BE2C (cell line): ENCODE results near the gene CAMTA1.

Experiments
- DNase-seq: peaks from one replicate; pipeline ENCODE4 v3.0.0-alpha.2; 2020
- H3K27me3 ChIP-seq: fragments of 250-450 bp; sonication (Bioruptor Pico); 2 replicates; pipeline ENCODE4 v1.5.1; 2020; ENCODE audit warnings: mild to moderate bottlenecking
- H3K36me3 ChIP-seq: fragments of 250-450 bp; sonication (Bioruptor Pico); 2 replicates; pipeline ENCODE4 v1.5.1; 2020; ENCODE audit warnings: mild to moderate bottlenecking
- H3K4me1 ChIP-seq: fragments of 250-450 bp; sonication (Bioruptor Pico); 2 replicates; pipeline ENCODE4 v1.5.1; 2020
- H3K4me3 ChIP-seq: 2 replicates; pipeline ENCODE4 v1.5.1; 2011; ENCODE audit warnings: low read depth, low read length
- H3K9me3 ChIP-seq: fragments of 250-450 bp; sonication (Bioruptor Pico); 2 replicates; pipeline ENCODE4 v1.5.1; 2020
- TF ChIP-seq, protein P1 (sequence below): IDR thresholded peaks from 2 replicates; pipeline ENCODE4 v1.5.1; 2012; ENCODE audit warnings: mild to moderate bottlenecking, low read depth, low read length

CAMTA1 gene

DNA sequence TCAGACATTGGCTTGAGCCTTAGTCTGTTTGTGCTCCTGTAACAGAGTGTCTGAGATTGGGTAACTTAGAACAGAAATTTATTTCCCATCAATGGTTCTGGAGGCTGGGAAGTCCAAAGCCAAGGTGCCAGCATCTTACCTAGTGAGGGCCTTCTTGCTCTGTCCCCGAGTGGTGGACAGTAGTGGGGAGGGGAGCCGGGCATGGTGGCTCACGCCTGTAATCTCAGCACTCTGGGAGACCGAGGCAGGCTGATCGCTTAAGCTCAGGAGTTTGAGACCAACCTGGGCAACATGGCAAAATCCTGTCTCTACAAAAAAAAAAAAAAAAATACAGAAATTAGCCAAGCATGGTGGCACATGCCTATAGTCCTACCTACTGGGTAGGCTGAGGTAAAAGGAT lies 649.3 kb downstream of the CAMTA1 start:
- peaks cover 9% of the 10 kb centered on the region for H3K4me1 ChIP-seq
- no peaks in the 10 kb centered on the region for H3K9me3 ChIP-seq
- no peak for DNase-seq
- no peak overlapping the region for H3K4me3 ChIP-seq
- H3K27me3 ChIP-seq = no peaks in the 10 kb centered on the region
- H3K36me3 ChIP-seq = no peaks in the 10 kb centered on the region
- TF ChIP-seq, protein P1, sequence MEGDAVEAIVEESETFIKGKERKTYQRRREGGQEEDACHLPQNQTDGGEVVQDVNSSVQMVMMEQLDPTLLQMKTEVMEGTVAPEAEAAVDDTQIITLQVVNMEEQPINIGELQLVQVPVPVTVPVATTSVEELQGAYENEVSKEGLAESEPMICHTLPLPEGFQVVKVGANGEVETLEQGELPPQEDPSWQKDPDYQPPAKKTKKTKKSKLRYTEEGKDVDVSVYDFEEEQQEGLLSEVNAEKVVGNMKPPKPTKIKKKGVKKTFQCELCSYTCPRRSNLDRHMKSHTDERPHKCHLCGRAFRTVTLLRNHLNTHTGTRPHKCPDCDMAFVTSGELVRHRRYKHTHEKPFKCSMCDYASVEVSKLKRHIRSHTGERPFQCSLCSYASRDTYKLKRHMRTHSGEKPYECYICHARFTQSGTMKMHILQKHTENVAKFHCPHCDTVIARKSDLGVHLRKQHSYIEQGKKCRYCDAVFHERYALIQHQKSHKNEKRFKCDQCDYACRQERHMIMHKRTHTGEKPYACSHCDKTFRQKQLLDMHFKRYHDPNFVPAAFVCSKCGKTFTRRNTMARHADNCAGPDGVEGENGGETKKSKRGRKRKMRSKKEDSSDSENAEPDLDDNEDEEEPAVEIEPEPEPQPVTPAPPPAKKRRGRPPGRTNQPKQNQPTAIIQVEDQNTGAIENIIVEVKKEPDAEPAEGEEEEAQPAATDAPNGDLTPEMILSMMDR = no peak

DNA sequence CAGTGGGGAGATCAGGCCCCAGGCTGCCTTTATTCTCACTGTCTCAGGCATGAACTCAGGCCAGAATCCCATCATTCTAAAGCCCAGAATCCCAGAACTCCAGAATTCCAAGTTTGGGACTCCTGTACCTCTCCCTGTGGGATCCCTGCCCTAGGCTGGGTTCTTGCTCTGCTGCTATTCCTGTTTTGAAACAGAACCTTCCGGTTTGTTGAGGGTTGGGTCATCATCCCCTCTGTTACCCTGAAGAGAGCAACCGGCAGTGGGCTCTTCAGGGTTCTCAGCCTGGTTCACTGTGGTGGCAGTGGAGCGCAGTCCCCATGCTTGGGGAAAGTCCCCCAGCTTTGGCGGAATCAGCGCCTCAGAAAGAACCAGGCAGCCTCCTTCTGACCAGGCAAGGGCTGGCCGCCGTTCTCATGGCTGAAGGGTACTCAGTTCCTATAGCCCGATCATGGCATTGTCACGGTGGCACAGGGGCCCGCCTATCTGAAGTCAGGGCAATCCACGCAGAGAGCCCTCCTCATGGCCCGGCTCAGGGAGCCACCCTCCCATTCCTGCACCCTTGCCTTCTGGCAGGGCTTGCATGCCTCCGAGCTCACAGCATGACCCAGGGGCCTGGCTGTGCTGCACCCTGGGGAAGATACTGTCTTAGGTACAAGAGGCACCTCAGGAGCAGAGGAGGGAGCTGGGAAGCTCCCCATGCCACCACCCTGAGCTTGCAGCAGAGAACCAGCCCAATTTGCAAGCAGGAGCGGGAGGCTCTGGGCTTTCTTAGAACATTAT lies 650.2 kb downstream of the CAMTA1 start:
- peaks cover 9% of the 10 kb centered on the region for H3K4me1 ChIP-seq

DNA sequence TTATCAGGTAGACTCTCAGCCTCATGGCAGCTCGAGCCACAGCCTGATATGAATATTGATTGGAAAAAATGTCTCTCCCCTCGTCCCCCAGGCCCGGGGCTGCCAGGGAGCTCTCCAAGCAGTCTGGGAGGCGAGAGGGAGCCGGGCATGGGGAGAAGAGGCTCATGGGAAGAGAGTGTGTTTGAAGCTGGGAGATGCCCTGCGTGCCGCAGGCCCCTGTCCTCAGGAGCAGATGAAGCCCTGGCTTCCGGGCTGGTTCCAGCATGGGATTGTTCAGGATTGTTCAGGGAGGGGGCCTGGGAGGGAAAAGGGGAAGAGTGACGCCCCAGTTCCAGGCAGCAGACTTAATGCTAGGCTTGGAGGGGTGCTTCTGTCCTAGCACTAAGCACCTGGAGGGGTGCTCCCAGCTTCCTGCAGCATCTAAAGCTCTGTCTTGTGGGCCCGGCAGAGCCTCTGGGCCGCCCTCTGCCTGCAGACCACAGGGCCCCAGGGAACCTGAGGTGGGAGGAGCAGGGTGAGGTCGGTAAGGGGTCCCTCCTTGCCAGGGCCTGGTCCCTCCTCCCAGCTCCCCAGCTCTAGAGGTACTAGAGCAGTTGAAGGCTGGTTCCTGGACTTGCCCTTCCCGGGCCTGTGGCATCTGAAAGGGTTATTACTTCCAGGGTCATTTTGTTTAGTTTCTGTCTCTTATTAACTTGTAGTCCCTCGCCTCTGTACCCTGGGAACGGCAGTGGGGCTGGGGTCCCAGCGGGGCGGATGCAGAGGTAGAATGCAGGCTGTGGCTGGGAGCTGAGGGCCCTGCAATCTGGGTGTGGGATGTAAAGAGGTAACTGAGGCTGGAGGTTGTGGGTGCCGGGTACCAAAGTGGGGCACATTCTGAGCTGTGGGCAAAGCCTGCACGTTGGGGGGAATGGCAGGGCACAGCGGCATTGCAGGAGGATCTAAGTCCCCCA lies 651.1 kb downstream of the CAMTA1 start:
- Histone ChIP-seq H3K4me3 (no peak overlapping the region), H3K27me3 (no peaks in the 10 kb centered on the region), H3K9me3 (no peaks in the 10 kb centered on the region), H3K36me3 (no peaks in the 10 kb centered on the region), H3K4me1 (peaks cover 9% of the 10 kb centered on the region)
- TF ChIP-seq, protein P1 = no peak
- no peak for DNase-seq

More for the DNA sequence above, 650.2 kb downstream of the CAMTA1 start:
- Histone ChIP-seq H3K4me3 (no peak overlapping the region), H3K36me3 (no peaks in the 10 kb centered on the region), H3K27me3 (no peaks in the 10 kb centered on the region), H3K9me3 (no peaks in the 10 kb centered on the region)
- TF ChIP-seq, protein P1 = no peak
- DNase-seq = no peak

DNA sequence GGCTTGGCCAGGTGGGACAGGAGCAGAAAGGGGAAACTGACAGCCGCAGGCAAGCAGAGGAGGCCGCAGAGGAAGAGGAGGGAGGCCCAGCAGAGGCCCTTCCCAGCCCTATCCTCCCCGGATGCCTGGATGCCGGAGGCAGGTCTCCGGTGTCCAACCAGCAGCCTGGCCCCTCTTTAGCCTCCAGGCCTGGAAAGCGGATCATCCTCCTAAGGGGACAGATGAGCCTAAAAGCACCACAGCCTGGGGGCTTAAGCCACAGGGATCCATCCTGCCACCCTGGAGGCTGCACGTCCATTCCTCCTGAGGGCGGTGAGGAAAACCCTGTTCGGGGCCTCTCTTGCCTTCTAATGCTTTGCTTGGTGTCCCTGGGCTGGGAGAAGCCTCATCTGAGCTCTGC lies 651.8 kb downstream of the CAMTA1 start:
- Histone ChIP-seq H3K4me3 (no peak overlapping the region), H3K4me1 (peaks cover 9% of the 10 kb centered on the region), H3K27me3 (no peaks in the 10 kb centered on the region), H3K36me3 (no peaks in the 10 kb centered on the region), H3K9me3 (no peaks in the 10 kb centered on the region)
- TF ChIP-seq, protein P1 = no peak
- DNase-seq = no peak

DNA sequence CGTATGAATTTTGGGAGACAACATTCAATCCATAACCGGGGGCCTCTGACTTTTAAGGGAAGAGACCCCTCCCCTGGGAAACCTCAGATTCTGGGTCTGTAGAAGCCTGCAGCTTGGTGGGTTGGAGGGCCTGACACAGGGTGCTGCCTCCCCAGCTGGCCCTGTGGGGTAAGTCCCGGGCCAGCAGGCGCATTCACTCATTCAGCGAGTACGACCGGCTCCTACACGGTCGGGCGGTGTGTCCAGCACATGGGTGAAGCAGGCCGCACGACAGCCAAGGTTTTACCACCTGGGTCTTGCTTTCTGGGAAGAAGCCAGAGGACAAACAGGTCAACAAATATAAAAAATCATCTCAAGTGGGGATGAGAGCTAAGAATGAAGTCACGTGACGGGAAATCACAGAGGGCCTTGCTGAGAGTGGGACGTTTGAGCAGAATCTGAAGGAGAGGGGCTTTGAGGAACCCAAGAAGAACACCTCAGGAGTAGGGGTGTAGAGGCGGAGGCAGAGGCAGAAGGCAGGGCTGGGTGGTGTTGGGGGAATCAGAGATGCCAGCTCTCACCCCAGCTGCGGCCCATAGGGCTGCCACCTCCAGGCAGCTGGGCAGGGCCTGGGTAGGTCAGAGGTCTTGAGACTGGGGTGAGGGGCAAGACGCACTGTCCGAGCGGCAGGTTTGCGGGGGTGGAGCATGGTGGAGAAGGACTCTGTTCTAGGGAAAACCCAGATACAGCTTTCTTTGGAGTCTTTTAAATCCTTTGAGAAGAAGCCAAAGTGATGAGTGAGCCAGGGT lies 652.5 kb downstream of the CAMTA1 start:
- H3K4me3 ChIP-seq = no peak overlapping the region
- no peaks in the 10 kb centered on the region for H3K36me3 ChIP-seq
- TF ChIP-seq, protein P1 = no peak
- no peaks in the 10 kb centered on the region for H3K9me3 ChIP-seq
- no peaks in the 10 kb centered on the region for H3K27me3 ChIP-seq
- no peak for DNase-seq
- peaks cover 9% of the 10 kb centered on the region for H3K4me1 ChIP-seq
